ENCODE measurements around the gene CACNB1.

DNA sequence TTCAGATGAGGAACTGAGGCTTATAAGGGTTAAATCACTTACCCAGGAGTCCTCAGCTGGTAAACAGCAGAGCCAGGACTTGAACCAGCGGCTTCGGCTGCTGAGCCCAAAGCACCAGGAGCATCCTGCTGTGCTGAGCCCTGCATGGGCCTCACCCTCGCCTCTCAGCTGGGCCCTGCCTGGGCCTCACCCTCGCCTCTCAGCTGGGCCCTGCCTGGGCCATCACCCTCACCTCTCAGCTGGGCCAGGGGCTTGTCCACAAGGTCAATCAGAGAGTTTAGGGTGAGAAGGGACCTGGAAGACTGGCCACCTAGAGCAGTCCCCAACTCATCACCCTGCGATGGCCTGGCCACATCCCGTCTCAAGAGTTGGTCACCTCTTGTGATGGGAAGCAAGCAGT is 24.1 kb upstream of the CACNB1 start:
- TF ChIP-seq, protein P1, sequence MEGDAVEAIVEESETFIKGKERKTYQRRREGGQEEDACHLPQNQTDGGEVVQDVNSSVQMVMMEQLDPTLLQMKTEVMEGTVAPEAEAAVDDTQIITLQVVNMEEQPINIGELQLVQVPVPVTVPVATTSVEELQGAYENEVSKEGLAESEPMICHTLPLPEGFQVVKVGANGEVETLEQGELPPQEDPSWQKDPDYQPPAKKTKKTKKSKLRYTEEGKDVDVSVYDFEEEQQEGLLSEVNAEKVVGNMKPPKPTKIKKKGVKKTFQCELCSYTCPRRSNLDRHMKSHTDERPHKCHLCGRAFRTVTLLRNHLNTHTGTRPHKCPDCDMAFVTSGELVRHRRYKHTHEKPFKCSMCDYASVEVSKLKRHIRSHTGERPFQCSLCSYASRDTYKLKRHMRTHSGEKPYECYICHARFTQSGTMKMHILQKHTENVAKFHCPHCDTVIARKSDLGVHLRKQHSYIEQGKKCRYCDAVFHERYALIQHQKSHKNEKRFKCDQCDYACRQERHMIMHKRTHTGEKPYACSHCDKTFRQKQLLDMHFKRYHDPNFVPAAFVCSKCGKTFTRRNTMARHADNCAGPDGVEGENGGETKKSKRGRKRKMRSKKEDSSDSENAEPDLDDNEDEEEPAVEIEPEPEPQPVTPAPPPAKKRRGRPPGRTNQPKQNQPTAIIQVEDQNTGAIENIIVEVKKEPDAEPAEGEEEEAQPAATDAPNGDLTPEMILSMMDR (IDR thresholded peaks at IDR 0.05; ENCODE audit: poor library complexity) = no peak
- TF ChIP-seq EZH2 (IDR thresholded peaks at IDR 0.05; ENCODE audit: borderline replicate concordance) (no peak), EZH2phosphoT487 (IDR thresholded peaks at IDR 0.05; ENCODE audit: low read depth, severe bottlenecking, unreplicated experiment) (no peak)

Data from hepatocyte (in vitro differentiated cells).